HG03045 (cell line): Measurements from ENCODE around the gene DEF6.
A peak's percentile ranks its signal among the peaks of the same experiment; 100 is the strongest.
"Not testable (repeated sequence)": the region's sequence is repeated elsewhere in the genome, so short reads cannot be mapped to it uniquely, and the experiment has no call there.

Experiments used
- ATAC-seq: cut with Tn5 transposase; IDR thresholded peaks from one replicate; pipeline ENCODE4 v1.9.1; 2021; ENCODE audit warnings: mild to moderate bottlenecking, moderate library complexity; ENCODE audit not compliant: unreplicated experiment

The DEF6 gene

GRCh38 chr6:35278708-35279107 is 18.9 kb upstream of the DEF6 start:
- no peak for ATAC-seq

DNA sequence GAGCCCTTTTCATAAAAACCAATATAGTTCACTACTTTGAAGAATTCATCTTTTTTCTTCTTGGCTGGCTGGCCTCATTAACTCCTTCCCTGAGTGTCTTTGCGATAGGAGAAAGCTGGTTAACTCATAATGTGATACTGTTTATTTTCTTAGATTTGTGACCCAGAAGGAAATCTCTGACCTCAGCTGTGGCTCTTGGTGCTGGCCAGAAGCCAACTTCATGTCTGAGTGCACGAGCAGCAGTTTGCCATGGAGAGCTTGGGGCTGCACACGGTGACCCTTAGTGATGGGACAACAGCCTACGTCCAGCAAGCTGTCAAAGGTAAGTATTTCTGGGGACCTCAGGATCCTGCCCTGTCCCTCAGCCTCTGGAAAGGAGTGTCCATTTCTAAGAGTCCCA is 16.7 kb upstream of the DEF6 start:
- no peak for ATAC-seq

GRCh38 chr6:35282472-35282871 is 15.1 kb upstream of the DEF6 start:
- no peak for ATAC-seq

DNA sequence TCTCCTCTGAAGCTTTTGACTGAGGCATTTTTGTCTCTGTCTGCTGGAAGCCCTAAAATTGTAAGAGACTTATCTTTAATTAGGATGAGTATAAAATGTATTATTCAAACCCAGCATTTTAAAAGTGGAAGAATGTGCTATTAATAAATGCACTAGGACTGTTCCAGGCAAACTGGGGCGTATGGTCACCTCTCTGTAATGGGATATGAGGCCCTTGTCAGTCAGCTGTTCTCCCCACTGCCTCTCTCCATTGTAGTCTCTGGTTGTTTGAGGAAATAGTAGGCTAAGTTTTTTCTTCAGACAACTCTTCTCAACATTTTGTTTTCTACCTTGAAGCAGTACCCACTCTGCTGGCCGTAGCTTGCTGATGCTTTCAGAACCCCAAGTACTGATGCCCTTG is 14.3 kb upstream of the DEF6 start:
- no peak for ATAC-seq

DNA sequence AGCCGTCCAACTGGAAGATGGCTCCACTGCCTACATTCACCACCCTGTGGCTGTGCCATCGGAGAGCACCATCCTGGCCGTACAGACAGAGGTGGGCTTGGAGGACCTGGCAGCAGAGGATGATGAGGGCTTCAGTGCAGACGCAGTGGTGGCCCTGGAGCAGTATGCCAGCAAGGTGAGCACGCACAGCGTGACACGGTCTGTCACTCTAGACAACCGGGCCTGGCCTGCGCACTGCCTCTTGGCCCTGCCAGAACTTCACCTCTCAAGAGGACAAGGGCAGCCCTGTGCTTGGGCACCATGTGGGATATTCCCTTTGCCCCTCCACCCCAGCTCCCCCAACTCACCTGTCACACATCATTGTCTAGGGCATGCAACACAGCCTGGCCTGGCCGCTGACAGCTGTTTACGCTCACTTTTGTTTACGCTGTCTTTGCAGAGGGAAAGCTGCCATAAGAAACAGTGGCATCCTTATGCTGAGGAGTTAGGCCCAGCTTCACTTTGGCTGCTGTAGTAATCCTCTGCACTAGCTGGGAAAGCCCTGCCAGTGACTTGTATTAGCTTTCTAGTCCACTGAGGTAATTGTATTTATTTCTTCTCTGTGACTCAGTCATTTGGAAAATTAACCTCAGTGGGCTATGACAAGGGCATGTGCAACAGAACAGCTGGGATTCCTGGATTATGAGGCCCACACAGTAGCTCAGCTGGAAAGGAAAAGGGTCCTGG is 9.8 kb upstream of the DEF6 start:
- no peak for ATAC-seq

GRCh38 chr6:35288834-35289233 is 8.8 kb upstream of the DEF6 start:
- ATAC-seq, result no peak

- ATAC-seq, result no peak
These were observed 6.1 kb upstream of the DEF6 start for GRCh38 chr6:35291491-35291890.

- no peak for ATAC-seq
These were observed 5.1 kb upstream of the DEF6 start for GRCh38 chr6:35292494-35292893.

- ATAC-seq, result no peak
These were observed 3.9 kb upstream of the DEF6 start for GRCh38 chr6:35293681-35294080.

- no peak for ATAC-seq
These were observed 3.2 kb upstream of the DEF6 start for GRCh38 chr6:35294308-35294945.

DNA sequence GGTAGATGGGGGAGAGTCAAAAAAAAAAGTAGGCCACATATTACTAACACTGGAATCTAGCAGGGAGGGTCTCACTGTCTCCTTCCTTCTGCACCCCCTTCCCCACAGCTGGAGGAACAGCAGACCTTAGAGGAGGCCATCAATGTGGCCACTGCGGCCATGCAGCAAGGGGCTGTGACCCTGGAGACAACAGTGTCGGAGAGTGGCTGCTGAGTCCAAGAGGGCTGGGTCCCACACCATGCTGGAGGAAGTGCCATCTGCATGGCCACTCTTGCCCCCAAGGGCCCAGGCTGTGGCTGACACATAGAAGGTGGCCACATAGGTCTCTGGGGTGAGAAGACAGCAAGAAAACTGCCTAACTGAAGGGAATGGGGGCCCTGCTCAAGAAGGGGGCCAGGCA is 2.6 kb upstream of the DEF6 start:
- ATAC-seq, result no peak

- no peak for ATAC-seq
These were observed 1.9 kb upstream of the DEF6 start for GRCh38 chr6:35295521-35296315.

DNA sequence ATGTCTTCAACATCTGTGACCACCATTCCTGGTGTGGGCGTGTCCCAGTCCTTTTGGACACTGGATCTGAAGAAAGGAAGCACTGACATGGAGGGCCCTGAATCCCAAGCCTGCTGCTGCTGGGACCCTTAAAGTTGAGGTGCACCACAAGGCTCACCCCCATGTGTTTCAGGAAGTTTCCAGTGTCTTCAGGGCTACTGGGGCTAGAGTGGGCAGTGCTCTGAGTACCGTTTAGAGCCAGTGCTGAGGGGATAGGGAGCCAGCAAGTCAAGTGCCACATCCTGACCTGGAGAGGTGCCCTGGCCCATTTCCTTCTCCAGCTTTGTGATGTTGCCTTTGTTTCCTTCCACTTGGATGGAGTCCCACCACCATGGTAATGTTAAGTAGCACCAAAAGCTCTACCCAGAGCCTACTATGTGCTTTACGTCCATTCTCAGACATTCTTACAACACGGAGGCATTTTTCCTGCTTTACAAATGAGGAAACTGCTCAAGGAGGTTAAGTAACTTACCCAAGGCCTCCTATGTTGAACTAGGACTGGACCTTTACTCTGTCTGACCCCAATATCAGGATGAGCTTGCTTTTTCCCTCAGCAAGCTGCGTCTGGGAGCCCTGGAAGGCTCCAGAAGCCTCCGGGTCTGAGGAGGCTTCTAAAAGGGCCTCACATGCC is 552 bp upstream of the DEF6 start:
- no peak for ATAC-seq

GRCh38 chr6:35298625-35299140 is 1.1 kb downstream of the DEF6 start:
- no peak for ATAC-seq

DNA sequence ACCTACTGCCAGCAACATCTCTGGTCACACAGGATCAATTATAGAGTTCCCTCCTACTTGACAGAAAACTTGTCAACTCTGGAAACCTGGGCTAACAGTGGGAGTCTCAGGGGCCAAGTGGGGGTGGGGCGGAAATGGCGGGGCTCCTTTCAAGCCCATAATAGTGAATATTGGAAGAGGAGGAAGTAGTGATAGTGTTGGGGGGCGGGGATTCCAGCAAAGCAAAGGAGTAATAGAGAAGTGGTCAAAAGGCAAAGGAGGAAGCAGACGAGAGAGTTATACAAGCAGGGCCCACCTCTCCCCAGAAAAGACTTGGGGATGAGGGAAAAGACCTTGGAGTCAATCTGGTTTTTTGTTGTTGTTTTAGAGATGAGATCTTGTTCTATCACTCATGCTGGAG is 2.1 kb downstream of the DEF6 start:
- no peak for ATAC-seq

DNA sequence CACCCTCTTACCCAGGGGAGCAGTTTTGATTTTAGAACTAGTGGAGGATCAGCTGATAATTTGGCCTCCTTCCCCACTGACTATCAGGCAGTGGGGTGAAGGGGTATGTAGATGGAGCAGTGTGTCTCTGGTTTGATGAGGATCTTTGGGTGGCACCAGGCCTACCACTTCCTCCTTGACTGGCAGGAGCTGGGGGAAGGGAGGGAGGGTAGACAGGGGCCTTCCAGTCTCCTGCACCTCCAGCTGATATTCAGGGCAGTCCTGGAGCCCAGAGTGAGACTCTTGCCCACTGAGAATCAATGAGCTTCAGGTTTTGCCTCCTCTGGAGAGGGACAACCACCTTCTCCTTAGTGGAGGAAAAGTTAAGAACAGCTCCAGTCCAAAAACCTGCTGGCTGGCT is 3.2 kb downstream of the DEF6 start:
- ATAC-seq, result no peak

- peak; percentile 82 for ATAC-seq
These were observed 5.1 kb downstream of the DEF6 start for GRCh38 chr6:35302604-35303241.

DNA sequence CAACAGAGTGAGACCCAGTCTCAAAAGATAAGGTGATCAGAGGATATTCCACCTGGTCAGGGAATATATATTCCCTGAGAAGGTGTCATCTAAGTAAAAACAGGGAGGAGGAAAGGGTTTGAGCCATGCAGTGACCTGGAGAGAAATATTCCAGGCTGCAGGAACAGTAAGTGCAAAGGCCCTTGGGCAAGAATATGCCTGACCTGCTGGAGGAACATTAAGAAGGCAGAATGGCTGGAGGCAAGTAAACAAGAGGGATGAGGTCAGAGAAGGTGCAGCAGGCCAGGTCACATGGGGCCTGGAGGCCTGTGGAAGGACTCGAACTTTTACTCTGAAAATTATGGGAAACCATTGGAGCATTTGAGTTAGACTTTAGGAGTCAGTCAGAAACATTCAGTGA is 6.7 kb downstream of the DEF6 start:
- no peak for ATAC-seq

DNA sequence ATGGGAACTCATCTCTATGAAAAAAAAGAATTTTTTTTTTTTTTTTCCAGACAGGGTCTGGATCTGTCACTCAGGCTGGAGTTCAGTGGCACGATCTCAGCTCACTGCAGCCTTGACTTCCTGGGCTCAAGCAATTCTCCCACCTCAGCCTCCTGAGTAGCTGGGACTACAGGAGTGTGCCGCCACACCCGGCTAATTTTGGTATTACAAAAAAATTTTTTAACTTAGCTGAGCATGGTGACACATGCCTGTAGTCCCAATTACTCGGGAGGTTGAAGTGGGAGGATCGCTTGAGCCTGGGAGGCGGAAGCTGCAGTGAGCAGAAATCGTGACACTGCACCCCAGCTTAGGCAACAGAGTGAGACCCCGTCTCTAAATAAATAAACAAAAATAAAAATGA is 7.5 kb downstream of the DEF6 start:
- ATAC-seq, result no peak

- not testable (repeated sequence) for ATAC-seq
These were observed 9.5 kb downstream of the DEF6 start for GRCh38 chr6:35307138-35307537.

DNA sequence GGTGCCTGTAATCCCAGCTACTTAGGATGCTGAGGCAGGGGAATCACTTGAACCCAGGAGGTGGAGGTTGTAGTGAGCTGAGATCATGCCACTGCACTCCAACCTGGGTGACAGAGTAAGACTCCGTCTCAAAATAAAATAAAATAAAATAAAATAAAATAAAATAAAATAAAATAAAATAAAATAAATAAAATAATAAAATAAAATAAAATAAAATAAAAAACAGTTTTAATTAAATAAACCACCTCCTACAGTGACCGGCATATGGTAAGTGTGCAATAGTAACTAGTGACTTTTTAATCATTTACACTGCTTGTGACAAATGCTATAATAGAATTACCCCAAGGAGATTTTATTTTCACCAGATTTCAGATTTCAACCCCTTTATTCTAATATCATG is 10.9 kb downstream of the DEF6 start:
- ATAC-seq, result not testable (repeated sequence)
